ENCODE measurements around the gene SNX27. TPM values are rescaled to one million over a fixed set of nuclear protein-coding genes. Genes with fewer than 3 reads are reported as not detected.

SNX27 gene
- total RNA-seq, 1 donor from 2014 or later = 62.1 TPM

GRCh38 chr1:151684128-151684527, 72.3 kb downstream of the SNX27 start:
- peaks cover 46% of the 10 kb centered on the region for H3K36me3 ChIP-seq

GRCh38 chr1:151686561-151686960, 74.7 kb downstream of the SNX27 start:
- no peaks in the 10 kb centered on the region for H3K27me3 ChIP-seq
- no peak for DNase-seq
- H3K36me3 ChIP-seq = peaks cover 42% of the 10 kb centered on the region
- no peaks in the 10 kb centered on the region for H3K4me1 ChIP-seq
- no peak for ATAC-seq
- TF ChIP-seq CTCF (IDR thresholded peaks at IDR 0.05) = no peak
- no peak overlapping the region for H3K27ac ChIP-seq
- H3K9me3 ChIP-seq = no peaks in the 10 kb centered on the region
- no peak overlapping the region for H3K4me3 ChIP-seq
- intact Hi-C loops (cut with DNase I) = no loop called here

More at GRCh38 chr1:151684128-151684527, 72.3 kb downstream of the SNX27 start:
- no peak overlapping the region for H3K4me3 ChIP-seq
- H3K27me3 ChIP-seq = no peaks in the 10 kb centered on the region
- intact Hi-C loops (cut with DNase I) = no loop called here
- no peak overlapping the region for H3K27ac ChIP-seq
- H3K4me1 ChIP-seq = peaks cover 7% of the 10 kb centered on the region
- TF ChIP-seq CTCF (IDR thresholded peaks at IDR 0.05) = no peak
- H3K9me3 ChIP-seq = no peaks in the 10 kb centered on the region
- no peak for ATAC-seq
- DNase-seq = no peak

- Histone ChIP-seq H3K36me3 (peaks cover 47% of the 10 kb centered on the region), H3K4me1 (no peaks in the 10 kb centered on the region), H3K27me3 (no peaks in the 10 kb centered on the region), H3K9me3 (no peaks in the 10 kb centered on the region), H3K4me3 (no peak overlapping the region), H3K27ac (no peak overlapping the region)
- DNase-seq (no peak), ATAC-seq (no peak)
- intact Hi-C loops (cut with DNase I) = no loop called here
- no peak for TF ChIP-seq CTCF (IDR thresholded peaks at IDR 0.05)
Measured at GRCh38 chr1:151689494-151689893, 77.6 kb downstream of the SNX27 start.

GRCh38 chr1:151692226-151692625, 80.4 kb downstream of the SNX27 start:
- H3K4me3 ChIP-seq = no peak overlapping the region
- intact Hi-C loops (cut with DNase I) = no loop called here
- peak; percentile 41 for ATAC-seq
- DNase-seq = no peak
- no peak for TF ChIP-seq CTCF (IDR thresholded peaks at IDR 0.05)
- no peaks in the 10 kb centered on the region for H3K4me1 ChIP-seq
- no peaks in the 10 kb centered on the region for H3K9me3 ChIP-seq
- H3K36me3 ChIP-seq = peaks cover 48% of the 10 kb centered on the region
- H3K27me3 ChIP-seq = no peaks in the 10 kb centered on the region
- no peak overlapping the region for H3K27ac ChIP-seq

- H3K9me3 ChIP-seq = no peaks in the 10 kb centered on the region
- peaks cover 56% of the 10 kb centered on the region for H3K36me3 ChIP-seq
- TF ChIP-seq CTCF (IDR thresholded peaks at IDR 0.05) = peak; percentile 38
- no peak overlapping the region for H3K27ac ChIP-seq
- intact Hi-C loops (cut with DNase I) = no loop called here
- peak; percentile 43 for ATAC-seq
- H3K27me3 ChIP-seq = no peaks in the 10 kb centered on the region
- no peak for DNase-seq
- no peak overlapping the region for H3K4me3 ChIP-seq
- H3K4me1 ChIP-seq = no peaks in the 10 kb centered on the region
Measured at GRCh38 chr1:151693057-151693651, 81.3 kb downstream of the SNX27 start.

GRCh38 chr1:151701515-151701914, 89.7 kb downstream of the SNX27 start:
- Histone ChIP-seq H3K36me3 (peaks cover 53% of the 10 kb centered on the region), H3K27ac (no peak overlapping the region), H3K27me3 (no peaks in the 10 kb centered on the region), H3K4me3 (no peak overlapping the region), H3K4me1 (no peaks in the 10 kb centered on the region), H3K9me3 (no peaks in the 10 kb centered on the region)
- TF ChIP-seq CTCF (IDR thresholded peaks at IDR 0.05) = no peak
- DNase-seq = no peak
- ATAC-seq = no peak
- intact Hi-C loops (cut with DNase I) = no loop called here
